Uterus (tissue), 2 donors: ENCODE measurements around the gene MCAM.
A peak's percentile ranks its signal among the peaks of the same experiment; 100 is the strongest.

Experiments
- POLR2A ChIP-seq, 2 donors: fragments of 450-650 bp; IDR thresholded peaks; one replicate each; pipeline ENCODE4 v1.6.1; 2016; ENCODE audit warnings: antibody characterized with exemption in 2 of 2, mild to moderate bottlenecking in 1 of 2, moderate library complexity in 1 of 2
- TF ChIP-seq, protein P1 (sequence below), 4 experiments: fragments of 200-600 bp in 2 of 4; fragments of 450-650 bp in 2 of 4; sonication (generic) in 2 of 4; IDR thresholded peaks; one replicate each; pipeline ENCODE4 v1.5.1; 2016 to 2019; ENCODE audit warnings: antibody characterized with exemption in 4 of 4, mild to moderate bottlenecking in 2 of 4, moderate library complexity in 1 of 4

DNA sequence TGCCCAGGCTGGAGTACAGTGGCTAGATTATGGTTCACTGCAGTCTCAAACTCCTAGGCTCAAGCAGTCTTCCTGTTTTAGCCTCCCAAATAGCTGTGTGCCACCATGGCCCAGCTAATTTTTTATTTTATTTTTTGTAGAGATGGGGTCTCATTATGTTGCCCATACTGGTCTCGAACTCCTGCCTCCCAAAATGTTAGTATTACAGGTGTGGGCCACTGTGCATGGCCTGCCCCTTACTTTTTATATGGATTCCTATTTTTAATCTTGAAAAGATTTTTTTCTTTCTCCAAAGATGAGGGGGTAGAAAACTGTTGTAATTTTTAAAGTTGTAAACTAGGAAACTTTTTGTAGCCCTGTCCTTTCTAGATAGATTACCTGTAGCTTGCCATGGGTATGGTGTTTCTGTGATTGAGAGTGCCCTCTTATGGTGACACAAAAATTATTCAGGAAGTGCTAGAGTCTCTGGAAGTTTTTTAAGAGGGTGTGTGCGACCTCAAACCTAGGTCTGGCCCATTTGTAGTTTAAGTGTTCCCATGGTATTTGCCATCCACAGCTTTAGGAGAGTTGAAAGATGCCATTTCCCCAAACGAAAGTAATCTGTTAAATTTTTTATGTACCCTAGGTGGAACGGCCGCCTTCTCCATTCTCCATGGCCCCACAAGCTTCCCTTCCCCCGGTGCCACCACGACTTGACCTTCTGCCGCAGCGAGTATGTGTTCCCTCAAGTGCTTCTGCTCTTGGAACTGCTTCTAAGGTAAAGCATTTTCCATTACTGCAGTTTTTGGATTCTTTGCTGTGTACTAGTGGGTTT lies 32.4 kb downstream of the MCAM start:
- TF ChIP-seq, protein P1, sequence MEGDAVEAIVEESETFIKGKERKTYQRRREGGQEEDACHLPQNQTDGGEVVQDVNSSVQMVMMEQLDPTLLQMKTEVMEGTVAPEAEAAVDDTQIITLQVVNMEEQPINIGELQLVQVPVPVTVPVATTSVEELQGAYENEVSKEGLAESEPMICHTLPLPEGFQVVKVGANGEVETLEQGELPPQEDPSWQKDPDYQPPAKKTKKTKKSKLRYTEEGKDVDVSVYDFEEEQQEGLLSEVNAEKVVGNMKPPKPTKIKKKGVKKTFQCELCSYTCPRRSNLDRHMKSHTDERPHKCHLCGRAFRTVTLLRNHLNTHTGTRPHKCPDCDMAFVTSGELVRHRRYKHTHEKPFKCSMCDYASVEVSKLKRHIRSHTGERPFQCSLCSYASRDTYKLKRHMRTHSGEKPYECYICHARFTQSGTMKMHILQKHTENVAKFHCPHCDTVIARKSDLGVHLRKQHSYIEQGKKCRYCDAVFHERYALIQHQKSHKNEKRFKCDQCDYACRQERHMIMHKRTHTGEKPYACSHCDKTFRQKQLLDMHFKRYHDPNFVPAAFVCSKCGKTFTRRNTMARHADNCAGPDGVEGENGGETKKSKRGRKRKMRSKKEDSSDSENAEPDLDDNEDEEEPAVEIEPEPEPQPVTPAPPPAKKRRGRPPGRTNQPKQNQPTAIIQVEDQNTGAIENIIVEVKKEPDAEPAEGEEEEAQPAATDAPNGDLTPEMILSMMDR (IDR thresholded peaks at IDR 0.05) = peak; percentile 19 to 48 (median 40)
- no peak for TF ChIP-seq POLR2A (IDR thresholded peaks at IDR 0.05)
